Measurements from ENCODE around the gene GNB1L. TPM values are rescaled to one million over a fixed set of nuclear protein-coding genes. Genes with fewer than 3 reads are reported as not detected.

GNB1L gene
- total and polyA plus RNA-seq, 2 of the 13 experiments (the other 11 are each of a cell fraction or from before 2014, with no cell fraction given) = 2.5 to 7.4 TPM

DNA sequence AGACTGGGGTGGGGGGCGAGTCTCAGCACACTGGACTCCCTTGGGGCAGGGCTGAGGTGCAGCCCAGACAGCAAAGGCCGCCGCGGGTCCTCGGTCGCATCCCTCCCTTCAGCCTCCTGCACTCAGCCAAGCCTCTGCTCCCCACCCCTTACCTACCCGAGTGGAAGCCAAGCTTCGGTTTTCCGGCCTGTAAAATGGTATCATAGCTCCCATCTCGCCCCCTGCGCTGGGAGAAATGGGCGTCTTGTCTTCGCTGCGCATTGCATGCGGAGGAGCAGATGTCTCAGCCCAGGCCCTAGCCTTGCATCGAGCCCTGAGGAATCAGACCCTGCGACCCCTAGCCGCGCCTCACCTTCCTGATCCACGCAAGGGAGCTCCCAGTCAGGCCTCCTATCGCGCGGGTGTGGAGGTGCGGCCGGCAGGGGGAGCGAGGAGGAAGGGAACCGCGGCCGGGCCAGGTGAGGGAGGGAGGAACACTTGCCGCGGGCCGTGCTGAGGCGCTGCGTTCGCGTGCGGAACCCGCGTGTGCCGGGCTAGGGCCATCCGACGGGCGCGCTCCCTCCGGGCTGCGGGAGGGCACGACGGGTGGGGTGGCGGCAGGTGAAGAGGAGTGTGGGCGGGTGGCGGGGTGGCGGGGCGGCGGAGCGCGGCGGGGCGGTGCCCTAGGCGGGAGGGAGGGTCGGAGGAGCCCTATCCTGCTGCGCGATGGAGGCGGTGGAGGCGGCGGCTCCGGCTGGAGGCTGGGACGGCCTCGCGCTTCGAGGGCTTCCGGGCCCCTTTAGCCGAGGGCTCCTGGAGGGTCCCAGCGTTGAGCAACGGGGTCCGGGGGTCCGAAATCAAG, 98.2 kb downstream of the GNB1L start (continued):
- TF ChIP-seq KAT2B (IDR thresholded peaks at IDR 0.05; ENCODE audit: borderline replicate concordance, low read depth, low read length) (no peak), RFX3 (CRISPR knock-in tag; IDR thresholded peaks at IDR 0.05) (no peak), ZNF225 (CRISPR knock-in tag; IDR thresholded peaks at IDR 0.05) (no peak), TAF15 (IDR thresholded peaks at IDR 0.05; ENCODE audit: low read depth, low read length, poor library complexity, severe bottlenecking) (no peak), ZNF431 (CRISPR knock-in tag; IDR thresholded peaks at IDR 0.05; ENCODE audit: borderline replicate concordance, low read depth) (no peak), TBP (CRISPR knock-in tag; IDR thresholded peaks at IDR 0.05) (no peak), KAT8 (CRISPR knock-in tag; IDR thresholded peaks at IDR 0.05) (no peak), ZFY (CRISPR knock-in tag; IDR thresholded peaks at IDR 0.05) (peak; percentile 47; the same call in 1 of the 2 replicates), ATM (IDR thresholded peaks at IDR 0.05; ENCODE audit: borderline replicate concordance) (no peak), ZNF777 (CRISPR knock-in tag; IDR thresholded peaks at IDR 0.05) (peak; percentile 75), MED1 (CRISPR knock-in tag; IDR thresholded peaks at IDR 0.05) (no peak), STAG1 (CRISPR knock-in tag; IDR thresholded peaks at IDR 0.05) (peak; percentile 79), CBFB (CRISPR knock-in tag; IDR thresholded peaks at IDR 0.05) (no peak), GATA4 (IDR thresholded peaks at IDR 0.05; ENCODE audit: borderline replicate concordance, low read depth) (no peak), TRIM24 (CRISPR knock-in tag; IDR thresholded peaks at IDR 0.05) (no peak), SALL1 (CRISPR knock-in tag; IDR thresholded peaks at IDR 0.05) (peak; percentile 46), ZNF607 (CRISPR knock-in tag; IDR thresholded peaks at IDR 0.05; ENCODE audit: borderline replicate concordance) (no peak), SP140L (CRISPR knock-in tag; IDR thresholded peaks at IDR 0.05; ENCODE audit: borderline replicate concordance) (no peak), SRY (CRISPR knock-in tag; IDR thresholded peaks at IDR 0.05) (no peak), AHR (CRISPR knock-in tag; IDR thresholded peaks at IDR 0.05) (no peak), ZNF34 (CRISPR knock-in tag; IDR thresholded peaks at IDR 0.05; ENCODE audit: borderline replicate concordance) (no peak)
- TF ChIP-seq, protein P1, sequence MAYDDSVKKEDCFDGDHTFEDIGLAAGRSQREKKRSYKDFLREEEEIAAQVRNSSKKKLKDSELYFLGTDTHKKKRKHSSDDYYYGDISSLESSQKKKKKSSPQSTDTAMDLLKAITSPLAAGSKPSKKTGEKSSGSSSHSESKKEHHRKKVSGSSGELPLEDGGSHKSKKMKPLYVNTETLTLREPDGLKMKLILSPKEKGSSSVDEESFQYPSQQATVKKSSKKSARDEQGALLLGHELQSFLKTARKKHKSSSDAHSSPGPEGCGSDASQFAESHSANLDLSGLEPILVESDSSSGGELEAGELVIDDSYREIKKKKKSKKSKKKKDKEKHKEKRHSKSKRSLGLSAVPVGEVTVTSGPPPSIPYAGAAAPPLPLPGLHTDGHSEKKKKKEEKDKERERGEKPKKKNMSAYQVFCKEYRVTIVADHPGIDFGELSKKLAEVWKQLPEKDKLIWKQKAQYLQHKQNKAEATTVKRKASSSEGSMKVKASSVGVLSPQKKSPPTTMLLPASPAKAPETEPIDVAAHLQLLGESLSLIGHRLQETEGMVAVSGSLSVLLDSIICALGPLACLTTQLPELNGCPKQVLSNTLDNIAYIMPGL (CRISPR knock-in tag; IDR thresholded peaks at IDR 0.05; ENCODE audit: borderline replicate concordance in 1 of 2, low read depth in 1 of 2) = peak in 1 of 2 experiments; percentile 33; a peak in 1 of 4 replicates
- TF ChIP-seq, protein P2, sequence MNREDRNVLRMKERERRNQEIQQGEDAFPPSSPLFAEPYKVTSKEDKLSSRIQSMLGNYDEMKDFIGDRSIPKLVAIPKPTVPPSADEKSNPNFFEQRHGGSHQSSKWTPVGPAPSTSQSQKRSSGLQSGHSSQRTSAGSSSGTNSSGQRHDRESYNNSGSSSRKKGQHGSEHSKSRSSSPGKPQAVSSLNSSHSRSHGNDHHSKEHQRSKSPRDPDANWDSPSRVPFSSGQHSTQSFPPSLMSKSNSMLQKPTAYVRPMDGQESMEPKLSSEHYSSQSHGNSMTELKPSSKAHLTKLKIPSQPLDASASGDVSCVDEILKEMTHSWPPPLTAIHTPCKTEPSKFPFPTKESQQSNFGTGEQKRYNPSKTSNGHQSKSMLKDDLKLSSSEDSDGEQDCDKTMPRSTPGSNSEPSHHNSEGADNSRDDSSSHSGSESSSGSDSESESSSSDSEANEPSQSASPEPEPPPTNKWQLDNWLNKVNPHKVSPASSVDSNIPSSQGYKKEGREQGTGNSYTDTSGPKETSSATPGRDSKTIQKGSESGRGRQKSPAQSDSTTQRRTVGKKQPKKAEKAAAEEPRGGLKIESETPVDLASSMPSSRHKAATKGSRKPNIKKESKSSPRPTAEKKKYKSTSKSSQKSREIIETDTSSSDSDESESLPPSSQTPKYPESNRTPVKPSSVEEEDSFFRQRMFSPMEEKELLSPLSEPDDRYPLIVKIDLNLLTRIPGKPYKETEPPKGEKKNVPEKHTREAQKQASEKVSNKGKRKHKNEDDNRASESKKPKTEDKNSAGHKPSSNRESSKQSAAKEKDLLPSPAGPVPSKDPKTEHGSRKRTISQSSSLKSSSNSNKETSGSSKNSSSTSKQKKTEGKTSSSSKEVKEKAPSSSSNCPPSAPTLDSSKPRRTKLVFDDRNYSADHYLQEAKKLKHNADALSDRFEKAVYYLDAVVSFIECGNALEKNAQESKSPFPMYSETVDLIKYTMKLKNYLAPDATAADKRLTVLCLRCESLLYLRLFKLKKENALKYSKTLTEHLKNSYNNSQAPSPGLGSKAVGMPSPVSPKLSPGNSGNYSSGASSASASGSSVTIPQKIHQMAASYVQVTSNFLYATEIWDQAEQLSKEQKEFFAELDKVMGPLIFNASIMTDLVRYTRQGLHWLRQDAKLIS (CRISPR knock-in tag; IDR thresholded peaks at IDR 0.05) = no peak

Data from HepG2 (cell line).